HG02981 (cell line): Measurements from ENCODE around the gene FERMT1.
"Not testable (repeated sequence)": the region's sequence is repeated elsewhere in the genome, so short reads cannot be mapped to it uniquely, and the experiment has no call there.

Experiments used
- ATAC-seq: cut with Tn5 transposase; IDR thresholded peaks from one replicate; pipeline ENCODE4 v1.9.1; 2021; ENCODE audit warnings: mild to moderate bottlenecking, moderate library complexity; ENCODE audit not compliant: unreplicated experiment

FERMT1 gene

DNA sequence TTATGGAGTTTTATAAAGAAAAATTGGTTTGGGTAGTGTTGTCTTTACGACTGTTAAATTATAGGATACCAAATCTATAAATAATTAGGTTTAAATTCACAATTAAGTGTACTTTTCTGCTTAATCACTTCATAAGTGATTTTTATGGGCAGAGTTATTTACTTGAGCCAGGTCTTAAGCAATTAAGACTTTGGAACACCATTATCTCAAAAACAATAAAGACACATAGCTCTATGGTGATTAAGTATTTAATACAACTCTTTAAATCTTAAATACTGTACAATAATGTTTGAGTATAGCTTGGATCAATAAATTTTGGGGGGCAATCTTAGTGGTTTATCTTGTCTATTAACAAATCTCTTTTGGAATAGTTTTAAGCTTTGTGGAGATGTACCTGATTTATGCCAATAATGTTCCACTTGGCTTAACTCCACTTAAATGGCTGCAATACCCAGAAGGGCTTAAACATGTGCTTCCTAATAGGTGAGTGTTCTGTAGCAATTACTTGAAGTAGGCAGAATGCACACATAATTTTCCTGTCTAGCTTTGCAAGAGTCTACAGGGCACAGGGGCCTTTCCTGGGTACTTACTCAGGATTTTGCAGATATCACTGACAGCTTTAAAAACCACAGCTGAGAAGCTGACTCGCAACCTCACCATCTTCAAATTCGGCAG lies 7.5 kb downstream of the FERMT1 start:
- no peak for ATAC-seq

DNA sequence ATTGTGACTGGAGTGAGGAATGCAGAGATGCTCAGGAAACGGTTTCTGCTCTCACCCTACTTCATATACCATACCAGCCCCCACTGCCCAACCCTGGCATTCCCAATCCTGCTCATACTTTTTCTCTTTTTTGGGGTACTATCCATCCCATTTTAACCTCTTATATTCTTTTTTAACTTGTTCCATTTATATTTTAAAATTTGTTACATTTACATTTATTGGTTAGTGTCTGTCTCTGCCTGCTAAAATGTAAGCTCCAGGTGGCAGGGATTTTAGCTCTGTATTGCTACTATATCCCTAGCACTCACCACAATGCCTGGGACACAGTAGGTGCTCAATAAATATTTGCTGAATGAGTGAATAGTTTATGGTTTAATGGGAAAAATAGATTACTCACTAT lies 8.1 kb downstream of the FERMT1 start:
- no peak for ATAC-seq

DNA sequence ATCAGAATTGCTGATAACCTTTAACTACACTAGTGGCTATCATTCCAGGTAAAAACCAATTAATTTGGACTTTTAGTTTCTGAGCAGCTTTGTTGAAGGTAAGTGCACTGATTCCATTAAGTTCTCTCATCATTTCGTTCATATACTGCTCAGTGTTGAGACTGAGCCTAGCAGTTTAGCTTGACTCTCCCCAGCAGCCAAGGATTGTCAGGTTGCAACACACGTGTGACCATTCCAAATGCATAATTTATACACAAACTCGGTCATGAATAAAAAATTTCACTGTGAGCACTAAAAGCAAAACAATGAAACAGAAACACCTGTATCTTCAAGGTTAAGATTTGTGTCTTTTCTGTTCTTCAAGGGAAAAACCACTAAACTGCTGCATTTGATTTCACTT lies 8.9 kb downstream of the FERMT1 start:
- ATAC-seq: no peak

DNA sequence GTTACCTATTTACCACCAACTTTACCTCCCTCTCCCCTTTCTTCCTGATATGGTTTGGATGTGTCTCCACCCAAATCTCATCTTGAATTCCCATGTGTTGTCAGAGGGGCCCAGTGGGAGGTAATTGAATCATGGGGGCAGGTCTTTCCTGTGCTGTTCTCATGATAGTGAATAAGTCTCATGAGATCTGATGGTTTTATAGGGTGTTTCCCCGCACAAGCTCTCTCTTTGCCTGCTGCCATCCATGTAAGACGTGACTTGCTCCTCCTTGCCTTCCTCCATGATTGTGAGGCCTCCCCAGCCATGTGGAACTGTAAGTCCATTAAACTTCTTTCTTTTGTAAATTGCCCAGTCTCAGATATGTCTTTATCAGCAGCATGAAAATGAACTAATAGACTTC lies 9.9 kb downstream of the FERMT1 start:
- not testable (repeated sequence) for ATAC-seq

GRCh38 chr20:6108330-6108729 lies 14.5 kb downstream of the FERMT1 start:
- ATAC-seq: no peak

DNA sequence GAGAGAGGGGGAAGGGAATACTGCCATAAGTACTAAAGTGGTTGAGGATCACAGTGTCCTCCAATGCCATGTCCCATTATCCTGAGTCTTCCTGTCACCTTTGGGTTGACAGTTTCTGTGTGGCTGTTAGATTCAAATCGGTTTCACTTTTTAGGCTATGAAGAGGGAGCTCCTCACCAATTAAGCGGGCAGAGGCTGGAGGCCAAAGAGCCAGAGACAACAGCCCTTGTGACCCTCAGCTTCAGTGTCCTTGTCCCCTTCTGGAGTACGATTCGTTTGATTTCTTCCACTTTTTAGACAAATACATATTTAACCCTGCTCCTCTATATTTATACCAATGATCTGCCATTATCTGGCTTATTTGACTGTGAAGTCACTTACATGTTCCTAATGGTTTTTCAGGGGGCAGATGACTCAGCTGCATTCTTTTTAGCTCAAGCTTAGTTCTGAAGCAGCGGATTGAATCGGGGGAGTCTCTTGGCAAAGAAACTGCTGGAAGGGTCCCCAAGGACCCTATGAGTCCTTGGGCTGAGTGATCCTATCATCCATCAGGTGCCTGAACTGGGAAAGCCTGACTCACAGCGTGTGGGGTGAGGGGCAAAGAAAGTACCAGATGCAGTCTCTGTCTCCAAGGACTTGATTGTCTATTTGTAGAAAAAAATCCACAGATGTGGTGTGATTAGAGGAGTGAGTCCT lies 18.2 kb downstream of the FERMT1 start:
- ATAC-seq: no peak

- ATAC-seq: no peak
Observed at GRCh38 chr20:6103301-6103700, 19.5 kb downstream of the FERMT1 start.

- ATAC-seq: no peak
Observed at GRCh38 chr20:6101346-6101745, 21.5 kb downstream of the FERMT1 start.

GRCh38 chr20:6100246-6100645 lies 22.6 kb downstream of the FERMT1 start:
- no peak for ATAC-seq

GRCh38 chr20:6099819-6100218 lies 23.0 kb downstream of the FERMT1 start:
- ATAC-seq: no peak

- no peak for ATAC-seq
Observed at GRCh38 chr20:6095409-6095808, 27.4 kb downstream of the FERMT1 start.

DNA sequence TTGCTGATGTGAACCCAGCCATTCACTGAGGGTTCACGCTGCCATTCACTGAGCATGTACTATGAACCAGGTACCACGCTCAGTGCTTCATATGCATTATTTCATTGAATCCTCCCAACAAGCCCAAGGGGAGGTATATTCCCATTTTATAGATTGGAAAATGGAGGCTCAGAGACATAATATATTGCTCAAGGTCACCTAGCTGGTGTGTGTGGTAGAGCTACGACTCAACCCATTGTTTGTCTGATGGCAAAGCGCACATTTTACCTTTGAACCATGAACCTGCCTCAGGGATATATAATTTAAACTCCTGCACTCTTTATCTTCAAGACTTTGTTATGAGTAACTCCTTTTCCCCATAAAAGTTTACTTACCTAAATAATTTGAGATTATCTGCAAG lies 28.3 kb downstream of the FERMT1 start:
- no peak for ATAC-seq

GRCh38 chr20:6094063-6094462 lies 28.8 kb downstream of the FERMT1 start:
- ATAC-seq: no peak

GRCh38 chr20:6091661-6092060 lies 31.2 kb downstream of the FERMT1 start:
- ATAC-seq: no peak

- no peak for ATAC-seq
Observed at GRCh38 chr20:6086868-6087267, 36.0 kb downstream of the FERMT1 start.

DNA sequence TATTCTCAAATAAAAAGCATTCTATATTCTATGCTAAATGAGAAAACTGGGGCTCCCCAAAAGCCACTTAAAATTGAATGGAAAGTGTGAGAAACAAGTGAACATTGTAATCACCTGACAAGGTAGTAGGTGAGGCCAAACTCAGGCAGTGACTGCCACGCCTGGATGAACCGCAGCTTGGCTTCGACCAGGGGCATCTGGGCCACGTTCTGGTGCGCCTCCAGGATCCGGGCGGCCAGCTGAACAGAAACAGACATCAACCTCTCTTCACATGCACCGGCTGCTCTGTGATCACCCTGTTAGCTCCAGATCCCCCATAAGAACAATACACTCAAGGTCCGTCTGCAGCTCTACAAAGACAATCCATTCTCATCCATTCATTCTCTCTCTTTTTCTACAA lies 38.9 kb downstream of the FERMT1 start:
- no peak for ATAC-seq

DNA sequence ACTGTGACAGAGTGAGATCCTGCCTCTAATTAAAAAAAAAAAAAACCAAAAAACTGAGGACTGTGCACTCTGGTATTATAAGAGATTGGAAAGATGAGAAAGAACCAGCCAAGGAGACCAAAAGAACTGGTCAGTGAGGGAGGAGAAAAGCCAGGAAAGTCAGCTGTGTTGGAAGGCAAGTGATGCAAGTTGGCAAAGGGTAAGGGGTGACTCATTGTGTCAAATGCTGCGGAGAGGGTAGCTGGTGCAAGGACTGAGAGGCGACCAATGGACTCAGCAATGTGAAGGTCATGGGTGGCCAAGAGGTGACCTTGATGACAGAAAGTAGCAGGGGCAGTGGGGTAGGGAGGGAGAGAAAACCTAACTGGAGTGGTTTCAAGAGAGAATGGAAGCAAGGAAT lies 41.6 kb downstream of the FERMT1 start:
- ATAC-seq: no peak

GRCh38 chr20:6079016-6079415 lies 43.8 kb downstream of the FERMT1 start:
- ATAC-seq: no peak

- no peak for ATAC-seq
Observed at GRCh38 chr20:6075428-6076219, 47.2 kb downstream of the FERMT1 start.

GRCh38 chr20:6074784-6075183 lies 48.0 kb downstream of the FERMT1 start:
- no peak for ATAC-seq

DNA sequence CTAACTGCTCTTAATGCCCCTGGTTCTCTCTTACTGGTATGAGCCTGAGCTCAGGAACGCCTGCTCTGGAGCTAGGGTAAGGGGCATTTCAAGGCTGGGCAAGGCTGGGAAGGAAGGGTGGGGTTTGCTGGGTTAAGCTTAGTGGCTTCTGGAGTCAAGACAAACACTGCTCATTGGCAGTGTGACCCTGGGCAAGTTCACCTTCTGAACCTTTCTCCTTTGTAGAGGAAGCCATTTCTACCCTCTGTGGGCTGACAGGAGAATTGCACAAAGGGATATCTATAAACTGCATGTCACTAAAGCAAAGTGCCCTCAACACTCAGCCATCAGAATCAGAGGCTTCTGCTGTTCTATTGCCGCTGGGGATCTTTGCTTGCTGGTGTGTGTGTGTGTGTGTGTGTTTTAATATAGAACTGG lies 48.7 kb downstream of the FERMT1 start:
- no peak for ATAC-seq
